ENCODE data around the gene RAP1GAP. TPM values are rescaled to one million over a fixed set of nuclear protein-coding genes. Genes with fewer than 3 reads are reported as not detected.
A peak's percentile ranks its signal among the peaks of the same experiment; 100 is the strongest.

Gene RAP1GAP
- total and polyA plus RNA-seq, 9 of the 15 experiments (the other 6 are each of a cell fraction or from before 2014, with no cell fraction given) = 0.29 to 30.2 (median 19.2) TPM

- TF ChIP-seq, protein P1, sequence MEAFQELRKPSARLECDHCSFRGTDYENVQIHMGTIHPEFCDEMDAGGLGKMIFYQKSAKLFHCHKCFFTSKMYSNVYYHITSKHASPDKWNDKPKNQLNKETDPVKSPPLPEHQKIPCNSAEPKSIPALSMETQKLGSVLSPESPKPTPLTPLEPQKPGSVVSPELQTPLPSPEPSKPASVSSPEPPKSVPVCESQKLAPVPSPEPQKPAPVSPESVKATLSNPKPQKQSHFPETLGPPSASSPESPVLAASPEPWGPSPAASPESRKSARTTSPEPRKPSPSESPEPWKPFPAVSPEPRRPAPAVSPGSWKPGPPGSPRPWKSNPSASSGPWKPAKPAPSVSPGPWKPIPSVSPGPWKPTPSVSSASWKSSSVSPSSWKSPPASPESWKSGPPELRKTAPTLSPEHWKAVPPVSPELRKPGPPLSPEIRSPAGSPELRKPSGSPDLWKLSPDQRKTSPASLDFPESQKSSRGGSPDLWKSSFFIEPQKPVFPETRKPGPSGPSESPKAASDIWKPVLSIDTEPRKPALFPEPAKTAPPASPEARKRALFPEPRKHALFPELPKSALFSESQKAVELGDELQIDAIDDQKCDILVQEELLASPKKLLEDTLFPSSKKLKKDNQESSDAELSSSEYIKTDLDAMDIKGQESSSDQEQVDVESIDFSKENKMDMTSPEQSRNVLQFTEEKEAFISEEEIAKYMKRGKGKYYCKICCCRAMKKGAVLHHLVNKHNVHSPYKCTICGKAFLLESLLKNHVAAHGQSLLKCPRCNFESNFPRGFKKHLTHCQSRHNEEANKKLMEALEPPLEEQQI (IDR thresholded peaks at IDR 0.05) = no peak
- TF ChIP-seq CHD1 (IDR thresholded peaks at IDR 0.05; ENCODE audit: low read length) = peak; percentile 98
- 0 out of 2 replicates have a peak, but pooled peaks have one; percentile 15 for TF ChIP-seq CHD2 (IDR thresholded peaks at IDR 0.05; ENCODE audit: low read depth, low read length)
- TF ChIP-seq CBX1 (IDR thresholded peaks at IDR 0.05; ENCODE audit: low read depth) = peak; percentile 93
- TF ChIP-seq ZNF395 (CRISPR knock-in tag; IDR thresholded peaks at IDR 0.05) = peak; percentile 50; the same call in 1 of the 2 replicates
- TF ChIP-seq, protein P2, sequence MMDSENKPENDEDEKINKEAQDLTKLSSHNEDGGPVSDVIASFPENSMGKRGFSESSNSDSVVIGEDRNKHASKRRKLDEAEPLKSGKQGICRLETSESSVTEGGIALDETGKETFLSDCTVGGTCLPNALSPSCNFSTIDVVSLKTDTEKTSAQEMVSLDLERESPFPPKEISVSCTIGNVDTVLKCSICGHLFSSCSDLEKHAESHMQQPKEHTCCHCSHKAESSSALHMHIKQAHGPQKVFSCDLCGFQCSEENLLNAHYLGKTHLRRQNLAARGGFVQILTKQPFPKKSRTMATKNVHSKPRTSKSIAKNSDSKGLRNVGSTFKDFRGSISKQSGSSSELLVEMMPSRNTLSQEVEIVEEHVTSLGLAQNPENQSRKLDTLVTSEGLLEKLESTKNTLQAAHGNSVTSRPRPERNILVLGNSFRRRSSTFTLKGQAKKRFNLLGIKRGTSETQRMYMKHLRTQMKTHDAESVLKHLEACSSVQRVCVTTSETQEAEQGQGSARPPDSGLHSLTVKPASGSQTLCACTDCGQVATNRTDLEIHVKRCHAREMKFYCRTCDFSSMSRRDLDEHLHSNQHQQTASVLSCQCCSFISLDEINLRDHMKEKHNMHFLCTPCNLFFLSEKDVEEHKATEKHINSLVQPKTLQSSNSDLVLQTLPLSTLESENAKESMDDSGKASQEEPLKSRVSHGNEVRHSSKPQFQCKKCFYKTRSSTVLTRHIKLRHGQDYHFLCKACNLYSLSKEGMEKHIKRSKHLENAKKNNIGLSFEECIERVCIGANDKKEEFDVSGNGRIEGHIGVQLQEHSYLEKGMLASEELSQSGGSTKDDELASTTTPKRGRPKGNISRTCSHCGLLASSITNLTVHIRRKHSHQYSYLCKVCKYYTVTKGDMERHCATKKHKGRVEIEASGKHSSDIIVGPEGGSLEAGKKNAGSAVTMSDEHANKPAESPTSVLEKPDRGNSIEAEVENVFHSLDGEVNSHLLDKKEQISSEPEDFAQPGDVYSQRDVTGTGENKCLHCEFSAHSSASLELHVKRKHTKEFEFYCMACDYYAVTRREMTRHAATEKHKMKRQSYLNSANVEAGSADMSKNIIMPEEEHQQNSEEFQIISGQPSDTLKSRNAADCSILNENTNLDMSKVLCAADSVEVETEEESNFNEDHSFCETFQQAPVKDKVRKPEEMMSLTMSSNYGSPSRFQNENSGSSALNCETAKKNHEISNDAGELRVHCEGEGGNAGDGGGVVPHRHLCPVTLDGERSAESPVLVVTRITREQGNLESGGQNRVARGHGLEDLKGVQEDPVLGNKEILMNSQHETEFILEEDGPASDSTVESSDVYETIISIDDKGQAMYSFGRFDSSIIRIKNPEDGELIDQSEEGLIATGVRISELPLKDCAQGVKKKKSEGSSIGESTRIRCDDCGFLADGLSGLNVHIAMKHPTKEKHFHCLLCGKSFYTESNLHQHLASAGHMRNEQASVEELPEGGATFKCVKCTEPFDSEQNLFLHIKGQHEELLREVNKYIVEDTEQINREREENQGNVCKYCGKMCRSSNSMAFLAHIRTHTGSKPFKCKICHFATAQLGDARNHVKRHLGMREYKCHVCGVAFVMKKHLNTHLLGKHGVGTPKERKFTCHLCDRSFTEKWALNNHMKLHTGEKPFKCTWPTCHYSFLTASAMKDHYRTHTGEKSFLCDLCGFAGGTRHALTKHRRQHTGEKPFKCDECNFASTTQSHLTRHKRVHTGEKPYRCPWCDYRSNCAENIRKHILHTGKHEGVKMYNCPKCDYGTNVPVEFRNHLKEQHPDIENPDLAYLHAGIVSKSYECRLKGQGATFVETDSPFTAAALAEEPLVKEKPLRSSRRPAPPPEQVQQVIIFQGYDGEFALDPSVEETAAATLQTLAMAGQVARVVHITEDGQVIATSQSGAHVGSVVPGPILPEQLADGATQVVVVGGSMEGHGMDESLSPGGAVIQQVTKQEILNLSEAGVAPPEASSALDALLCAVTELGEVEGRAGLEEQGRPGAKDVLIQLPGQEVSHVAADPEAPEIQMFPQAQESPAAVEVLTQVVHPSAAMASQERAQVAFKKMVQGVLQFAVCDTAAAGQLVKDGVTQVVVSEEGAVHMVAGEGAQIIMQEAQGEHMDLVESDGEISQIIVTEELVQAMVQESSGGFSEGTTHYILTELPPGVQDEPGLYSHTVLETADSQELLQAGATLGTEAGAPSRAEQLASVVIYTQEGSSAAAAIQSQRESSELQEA (IDR thresholded peaks at IDR 0.05; ENCODE audit: low read depth) = no peak; the same call in 1 of the 2 replicates
- TF ChIP-seq ZC3H11A (IDR thresholded peaks at IDR 0.05; ENCODE audit: low read depth, low read length) = no peak
- peak; percentile 85 for TF ChIP-seq POLR2G (IDR thresholded peaks at IDR 0.05; ENCODE audit: low read depth, low read length)
- TF ChIP-seq KLF1 (tag; IDR thresholded peaks at IDR 0.05) = peak; percentile 75
- TF ChIP-seq KLF16 (IDR thresholded peaks at IDR 0.05) = no peak
- TF ChIP-seq RAD51 (IDR thresholded peaks at IDR 0.05; ENCODE audit: borderline replicate concordance, low read depth) = no peak
- no peak for TF ChIP-seq BMI1 (IDR thresholded peaks at IDR 0.05; ENCODE audit: low read length)
- TF ChIP-seq ZKSCAN1 (IDR thresholded peaks at IDR 0.05; ENCODE audit: low read depth, low read length) = no peak; the same call in 1 of the 2 replicates
- TF ChIP-seq ZNF695 (CRISPR knock-in tag; IDR thresholded peaks at IDR 0.05) = no peak
- TF ChIP-seq FOXK1 (CRISPR knock-in tag; IDR thresholded peaks at IDR 0.05; ENCODE audit: borderline replicate concordance) = no peak
- no peak for TF ChIP-seq ZNF217 (CRISPR knock-in tag; IDR thresholded peaks at IDR 0.05)
- no peak for TF ChIP-seq ZNF212 (CRISPR knock-in tag; IDR thresholded peaks at IDR 0.05)
These were observed at the start of gene RAP1GAP (continued) for GRCh38 chr1:21669258-21670058.

Measured in K562 (cell line).